ENCODE results near the gene LCP2. TPM values are rescaled to one million over a fixed set of nuclear protein-coding genes. Genes with fewer than 3 reads are reported as not detected.

The LCP2 gene
- total and polyA plus RNA-seq, 2 of the 8 experiments (the other 6 are each of a cell fraction or from before 2014, with no cell fraction given) = 0.26 to 0.33 TPM

DNA sequence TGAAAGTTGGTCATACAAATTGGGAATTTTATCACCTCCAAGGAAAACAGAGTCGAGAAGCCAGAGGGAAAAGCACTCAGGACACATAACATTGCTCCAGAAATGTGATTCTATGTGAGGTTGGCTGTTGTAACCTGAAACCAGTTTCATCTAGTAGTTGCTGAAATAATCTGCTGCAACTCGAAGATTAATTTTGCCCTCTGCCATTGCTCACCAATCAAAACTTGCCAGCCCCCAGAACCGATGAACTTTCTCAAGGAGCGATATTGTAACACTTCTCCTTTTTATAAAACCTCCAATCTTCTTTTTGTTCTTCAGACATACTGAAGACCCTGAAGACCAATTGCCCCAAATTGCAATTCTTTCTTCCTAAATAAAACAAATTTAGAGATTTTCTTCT is 33.7 kb downstream of the LCP2 start (continued):
- TF ChIP-seq, protein P1, sequence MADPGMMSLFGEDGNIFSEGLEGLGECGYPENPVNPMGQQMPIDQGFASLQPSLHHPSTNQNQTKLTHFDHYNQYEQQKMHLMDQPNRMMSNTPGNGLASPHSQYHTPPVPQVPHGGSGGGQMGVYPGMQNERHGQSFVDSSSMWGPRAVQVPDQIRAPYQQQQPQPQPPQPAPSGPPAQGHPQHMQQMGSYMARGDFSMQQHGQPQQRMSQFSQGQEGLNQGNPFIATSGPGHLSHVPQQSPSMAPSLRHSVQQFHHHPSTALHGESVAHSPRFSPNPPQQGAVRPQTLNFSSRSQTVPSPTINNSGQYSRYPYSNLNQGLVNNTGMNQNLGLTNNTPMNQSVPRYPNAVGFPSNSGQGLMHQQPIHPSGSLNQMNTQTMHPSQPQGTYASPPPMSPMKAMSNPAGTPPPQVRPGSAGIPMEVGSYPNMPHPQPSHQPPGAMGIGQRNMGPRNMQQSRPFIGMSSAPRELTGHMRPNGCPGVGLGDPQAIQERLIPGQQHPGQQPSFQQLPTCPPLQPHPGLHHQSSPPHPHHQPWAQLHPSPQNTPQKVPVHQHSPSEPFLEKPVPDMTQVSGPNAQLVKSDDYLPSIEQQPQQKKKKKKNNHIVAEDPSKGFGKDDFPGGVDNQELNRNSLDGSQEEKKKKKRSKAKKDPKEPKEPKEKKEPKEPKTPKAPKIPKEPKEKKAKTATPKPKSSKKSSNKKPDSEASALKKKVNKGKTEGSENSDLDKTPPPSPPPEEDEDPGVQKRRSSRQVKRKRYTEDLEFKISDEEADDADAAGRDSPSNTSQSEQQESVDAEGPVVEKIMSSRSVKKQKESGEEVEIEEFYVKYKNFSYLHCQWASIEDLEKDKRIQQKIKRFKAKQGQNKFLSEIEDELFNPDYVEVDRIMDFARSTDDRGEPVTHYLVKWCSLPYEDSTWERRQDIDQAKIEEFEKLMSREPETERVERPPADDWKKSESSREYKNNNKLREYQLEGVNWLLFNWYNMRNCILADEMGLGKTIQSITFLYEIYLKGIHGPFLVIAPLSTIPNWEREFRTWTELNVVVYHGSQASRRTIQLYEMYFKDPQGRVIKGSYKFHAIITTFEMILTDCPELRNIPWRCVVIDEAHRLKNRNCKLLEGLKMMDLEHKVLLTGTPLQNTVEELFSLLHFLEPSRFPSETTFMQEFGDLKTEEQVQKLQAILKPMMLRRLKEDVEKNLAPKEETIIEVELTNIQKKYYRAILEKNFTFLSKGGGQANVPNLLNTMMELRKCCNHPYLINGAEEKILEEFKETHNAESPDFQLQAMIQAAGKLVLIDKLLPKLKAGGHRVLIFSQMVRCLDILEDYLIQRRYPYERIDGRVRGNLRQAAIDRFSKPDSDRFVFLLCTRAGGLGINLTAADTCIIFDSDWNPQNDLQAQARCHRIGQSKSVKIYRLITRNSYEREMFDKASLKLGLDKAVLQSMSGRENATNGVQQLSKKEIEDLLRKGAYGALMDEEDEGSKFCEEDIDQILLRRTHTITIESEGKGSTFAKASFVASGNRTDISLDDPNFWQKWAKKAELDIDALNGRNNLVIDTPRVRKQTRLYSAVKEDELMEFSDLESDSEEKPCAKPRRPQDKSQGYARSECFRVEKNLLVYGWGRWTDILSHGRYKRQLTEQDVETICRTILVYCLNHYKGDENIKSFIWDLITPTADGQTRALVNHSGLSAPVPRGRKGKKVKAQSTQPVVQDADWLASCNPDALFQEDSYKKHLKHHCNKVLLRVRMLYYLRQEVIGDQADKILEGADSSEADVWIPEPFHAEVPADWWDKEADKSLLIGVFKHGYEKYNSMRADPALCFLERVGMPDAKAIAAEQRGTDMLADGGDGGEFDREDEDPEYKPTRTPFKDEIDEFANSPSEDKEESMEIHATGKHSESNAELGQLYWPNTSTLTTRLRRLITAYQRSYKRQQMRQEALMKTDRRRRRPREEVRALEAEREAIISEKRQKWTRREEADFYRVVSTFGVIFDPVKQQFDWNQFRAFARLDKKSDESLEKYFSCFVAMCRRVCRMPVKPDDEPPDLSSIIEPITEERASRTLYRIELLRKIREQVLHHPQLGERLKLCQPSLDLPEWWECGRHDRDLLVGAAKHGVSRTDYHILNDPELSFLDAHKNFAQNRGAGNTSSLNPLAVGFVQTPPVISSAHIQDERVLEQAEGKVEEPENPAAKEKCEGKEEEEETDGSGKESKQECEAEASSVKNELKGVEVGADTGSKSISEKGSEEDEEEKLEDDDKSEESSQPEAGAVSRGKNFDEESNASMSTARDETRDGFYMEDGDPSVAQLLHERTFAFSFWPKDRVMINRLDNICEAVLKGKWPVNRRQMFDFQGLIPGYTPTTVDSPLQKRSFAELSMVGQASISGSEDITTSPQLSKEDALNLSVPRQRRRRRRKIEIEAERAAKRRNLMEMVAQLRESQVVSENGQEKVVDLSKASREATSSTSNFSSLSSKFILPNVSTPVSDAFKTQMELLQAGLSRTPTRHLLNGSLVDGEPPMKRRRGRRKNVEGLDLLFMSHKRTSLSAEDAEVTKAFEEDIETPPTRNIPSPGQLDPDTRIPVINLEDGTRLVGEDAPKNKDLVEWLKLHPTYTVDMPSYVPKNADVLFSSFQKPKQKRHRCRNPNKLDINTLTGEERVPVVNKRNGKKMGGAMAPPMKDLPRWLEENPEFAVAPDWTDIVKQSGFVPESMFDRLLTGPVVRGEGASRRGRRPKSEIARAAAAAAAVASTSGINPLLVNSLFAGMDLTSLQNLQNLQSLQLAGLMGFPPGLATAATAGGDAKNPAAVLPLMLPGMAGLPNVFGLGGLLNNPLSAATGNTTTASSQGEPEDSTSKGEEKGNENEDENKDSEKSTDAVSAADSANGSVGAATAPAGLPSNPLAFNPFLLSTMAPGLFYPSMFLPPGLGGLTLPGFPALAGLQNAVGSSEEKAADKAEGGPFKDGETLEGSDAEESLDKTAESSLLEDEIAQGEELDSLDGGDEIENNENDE (IDR thresholded peaks at IDR 0.05; ENCODE audit: insufficient replicate concordance, low read length) = no peak

Measured in H1 (cell line).